T-helper 1 cell treated with Interleukin-12 subunit alpha and Interleukin-12 subunit beta and Interleukin-4 antibody, amounts not matched to agents 30 μg/mL and 1 μg/mL, for 36 hours (primary cell): ENCODE data around the gene P2RY6.

Experiments used
- H3K27ac Mint-ChIP-seq: one replicate; pipeline ENCODE4 v1.8.0; 2021; ENCODE audit warnings: mild to moderate bottlenecking, mixed read lengths
- H3K27me3 Mint-ChIP-seq: one replicate; pipeline ENCODE4 v1.8.0; 2021; ENCODE audit warnings: low read depth, mixed read lengths
- H3K36me3 Mint-ChIP-seq: one replicate; pipeline ENCODE4 v1.8.0; 2021; ENCODE audit warnings: low read depth, mixed read lengths
- H3K4me1 Mint-ChIP-seq: one replicate; pipeline ENCODE4 v1.8.0; 2021; ENCODE audit warnings: low read depth, mixed read lengths
- H3K4me3 Mint-ChIP-seq: one replicate; pipeline ENCODE4 v1.8.0; 2021; ENCODE audit warnings: mild to moderate bottlenecking, moderate library complexity, mixed read lengths
- H3K9me3 Mint-ChIP-seq: one replicate; pipeline ENCODE4 v1.8.0; 2021; ENCODE audit warnings: mixed read lengths

P2RY6 gene

GRCh38 chr11:73326929-73327811 lies 55.0 kb downstream of the P2RY6 start:
- Mint-ChIP-seq H3K36me3 (no peaks in the 10 kb centered on the region), H3K4me3 (no peak overlapping the region), H3K4me1 (no peaks in the 10 kb centered on the region), H3K9me3 (no peaks in the 10 kb centered on the region), H3K27ac (no peak overlapping the region), H3K27me3 (peaks cover 7% of the 10 kb centered on the region)

- H3K4me3 Mint-ChIP-seq = no peak overlapping the region
- H3K27ac Mint-ChIP-seq = no peak overlapping the region
- H3K4me1 Mint-ChIP-seq = no peaks in the 10 kb centered on the region
- H3K9me3 Mint-ChIP-seq = no peaks in the 10 kb centered on the region
- no peaks in the 10 kb centered on the region for H3K36me3 Mint-ChIP-seq
- peaks cover 4% of the 10 kb centered on the region for H3K27me3 Mint-ChIP-seq
These were observed 55.8 kb downstream of the P2RY6 start for GRCh38 chr11:73327812-73328364.

- H3K9me3 Mint-ChIP-seq = no peaks in the 10 kb centered on the region
- no peaks in the 10 kb centered on the region for H3K36me3 Mint-ChIP-seq
- H3K27ac Mint-ChIP-seq = no peak overlapping the region
- H3K4me1 Mint-ChIP-seq = no peaks in the 10 kb centered on the region
- peaks cover 4% of the 10 kb centered on the region for H3K27me3 Mint-ChIP-seq
- H3K4me3 Mint-ChIP-seq = no peak overlapping the region
These were observed 58.5 kb downstream of the P2RY6 start for GRCh38 chr11:73330569-73331093.

GRCh38 chr11:73331138-73331916 lies 59.2 kb downstream of the P2RY6 start:
- Mint-ChIP-seq H3K27ac (no peak overlapping the region), H3K9me3 (no peaks in the 10 kb centered on the region), H3K36me3 (no peaks in the 10 kb centered on the region), H3K4me3 (no peak overlapping the region), H3K27me3 (peaks cover 4% of the 10 kb centered on the region), H3K4me1 (no peaks in the 10 kb centered on the region)

- Mint-ChIP-seq H3K4me1 (no peaks in the 10 kb centered on the region), H3K36me3 (no peaks in the 10 kb centered on the region), H3K27me3 (peaks cover 4% of the 10 kb centered on the region), H3K4me3 (no peak overlapping the region), H3K9me3 (no peaks in the 10 kb centered on the region), H3K27ac (no peak overlapping the region)
These were observed 61.0 kb downstream of the P2RY6 start for GRCh38 chr11:73333173-73333572.

GRCh38 chr11:73333640-73334383 lies 61.7 kb downstream of the P2RY6 start:
- no peaks in the 10 kb centered on the region for H3K36me3 Mint-ChIP-seq
- peaks cover 4% of the 10 kb centered on the region for H3K27me3 Mint-ChIP-seq
- H3K4me1 Mint-ChIP-seq = no peaks in the 10 kb centered on the region
- H3K4me3 Mint-ChIP-seq = no peak overlapping the region
- no peak overlapping the region for H3K27ac Mint-ChIP-seq
- H3K9me3 Mint-ChIP-seq = no peaks in the 10 kb centered on the region

- Mint-ChIP-seq H3K4me1 (no peaks in the 10 kb centered on the region), H3K27ac (no peak overlapping the region), H3K36me3 (no peaks in the 10 kb centered on the region), H3K4me3 (no peak overlapping the region), H3K9me3 (no peaks in the 10 kb centered on the region), H3K27me3 (peaks cover 4% of the 10 kb centered on the region)
These were observed 62.5 kb downstream of the P2RY6 start for GRCh38 chr11:73334384-73335203.

- no peaks in the 10 kb centered on the region for H3K36me3 Mint-ChIP-seq
- no peaks in the 10 kb centered on the region for H3K9me3 Mint-ChIP-seq
- no peak overlapping the region for H3K4me3 Mint-ChIP-seq
- H3K4me1 Mint-ChIP-seq = no peaks in the 10 kb centered on the region
- H3K27ac Mint-ChIP-seq = no peak overlapping the region
- H3K27me3 Mint-ChIP-seq = no peaks in the 10 kb centered on the region
These were observed 63.2 kb downstream of the P2RY6 start for GRCh38 chr11:73335204-73335923.

- peaks cover 4% of the 10 kb centered on the region for H3K27me3 Mint-ChIP-seq
- H3K36me3 Mint-ChIP-seq = no peaks in the 10 kb centered on the region
- no peaks in the 10 kb centered on the region for H3K4me1 Mint-ChIP-seq
- no peaks in the 10 kb centered on the region for H3K9me3 Mint-ChIP-seq
- H3K27ac Mint-ChIP-seq = no peak overlapping the region
- no peak overlapping the region for H3K4me3 Mint-ChIP-seq
These were observed 65.7 kb downstream of the P2RY6 start for GRCh38 chr11:73337846-73338245.

GRCh38 chr11:73338279-73338678 lies 66.1 kb downstream of the P2RY6 start:
- peaks cover 4% of the 10 kb centered on the region for H3K27me3 Mint-ChIP-seq
- H3K27ac Mint-ChIP-seq = no peak overlapping the region
- H3K4me1 Mint-ChIP-seq = no peaks in the 10 kb centered on the region
- no peak overlapping the region for H3K4me3 Mint-ChIP-seq
- no peaks in the 10 kb centered on the region for H3K36me3 Mint-ChIP-seq
- H3K9me3 Mint-ChIP-seq = no peaks in the 10 kb centered on the region

GRCh38 chr11:73340164-73340563 lies 68.0 kb downstream of the P2RY6 start:
- Mint-ChIP-seq H3K4me3 (no peak overlapping the region), H3K4me1 (no peaks in the 10 kb centered on the region), H3K27me3 (peaks cover 4% of the 10 kb centered on the region), H3K27ac (no peak overlapping the region), H3K36me3 (no peaks in the 10 kb centered on the region), H3K9me3 (no peaks in the 10 kb centered on the region)

- no peak overlapping the region for H3K4me3 Mint-ChIP-seq
- no peaks in the 10 kb centered on the region for H3K9me3 Mint-ChIP-seq
- peaks cover 4% of the 10 kb centered on the region for H3K27me3 Mint-ChIP-seq
- H3K4me1 Mint-ChIP-seq = no peaks in the 10 kb centered on the region
- H3K36me3 Mint-ChIP-seq = no peaks in the 10 kb centered on the region
- H3K27ac Mint-ChIP-seq = no peak overlapping the region
These were observed 70.5 kb downstream of the P2RY6 start for GRCh38 chr11:73342633-73343032.
